Right atrium auricular region (tissue), 2 donors: ENCODE data around the gene SLC5A10. TPM values are rescaled to one million over a fixed set of nuclear protein-coding genes. Genes with fewer than 3 reads are reported as not detected.
A peak's percentile ranks its signal among the peaks of the same experiment; 100 is the strongest.
"Not testable (repeated sequence)": the region's sequence is repeated elsewhere in the genome, so short reads cannot be mapped to it uniquely, and the experiment has no call there.

Source experiments
- DNase-seq: peaks from one replicate; pipeline ENCODE4 v3.0.0-alpha.2; 2019; ENCODE audit warnings: low spot score
- H3K27ac ChIP-seq, 2 donors: fragments of 200-600 bp; sonication (generic); 1 replicate in 1 of 2; 2 replicates in 1 of 2; pipeline ENCODE4 v1.5.1; 2016 to 2019
- H3K27me3 ChIP-seq, 2 donors: fragments of 200-600 bp; sonication (generic); one replicate each; pipeline versions ENCODE4 v1.5.1 to v1.6.0; 2017 to 2019
- H3K36me3 ChIP-seq: fragments of 200-600 bp; sonication (generic); one replicate; pipeline ENCODE4 v1.5.1; 2016
- H3K4me1 ChIP-seq, 2 donors: fragments of 200-600 bp; sonication (generic); one replicate each; pipeline versions ENCODE4 v1.5.1 to v1.6.0; 2017 to 2019
- H3K4me3 ChIP-seq, 2 donors: fragments of 200-600 bp; sonication (generic); 1 replicate in 1 of 2; 2 replicates in 1 of 2; pipeline ENCODE4 v1.5.1; 2017 to 2019; ENCODE audit warnings: mild to moderate bottlenecking in 1 of 2, moderate library complexity in 1 of 2
- H3K9me3 ChIP-seq, 2 donors: fragments of 200-600 bp; sonication (generic); one replicate each; pipeline ENCODE4 v1.5.1; 2019
- CTCF ChIP-seq, 2 donors: fragments of 200-600 bp; sonication (generic); IDR thresholded peaks; one replicate each; pipeline ENCODE4 v1.5.1; 2019; ENCODE audit warnings: antibody characterized with exemption in 2 of 2
- total RNA-seq, 2 donors: library from RNA; depleted of rRNA; stranded (reverse); fragments of >200 nt; gene quantifications; one replicate each; pipeline ENCODE4 v1.1.0, GENCODE V29; 2016

Gene SLC5A10
- total RNA-seq, 2 donors from 2014 or later = 0.16 TPM; not detected in 1

GRCh38 chr17:19031729-19032128 is 79.8 kb downstream of the SLC5A10 start:
- peak overlapping the region; percentile 39 to 48 for H3K27ac ChIP-seq
- not testable (repeated sequence) for H3K9me3 ChIP-seq, H3K4me1 ChIP-seq, H3K27me3 ChIP-seq, DNase-seq, H3K4me3 ChIP-seq, H3K36me3 ChIP-seq
- TF ChIP-seq CTCF (IDR thresholded peaks at IDR 0.05) = peak in 1 of 2 donors; percentile 53

- not testable (repeated sequence) for H3K27me3 ChIP-seq, H3K9me3 ChIP-seq, H3K4me3 ChIP-seq, H3K36me3 ChIP-seq, DNase-seq, H3K4me1 ChIP-seq
- H3K27ac ChIP-seq = peak overlapping the region in 1 of 2 donors; percentile 48
Observed at GRCh38 chr17:19032377-19032988, 80.5 kb downstream of the SLC5A10 start.

- H3K27ac ChIP-seq, H3K4me3 ChIP-seq, H3K4me1 ChIP-seq, H3K36me3 ChIP-seq, H3K9me3 ChIP-seq, H3K27me3 ChIP-seq, DNase-seq: not testable (repeated sequence)
Observed at GRCh38 chr17:19036186-19036585, 84.2 kb downstream of the SLC5A10 start.

GRCh38 chr17:19037547-19037946 is 85.6 kb downstream of the SLC5A10 start:
- H3K4me1 ChIP-seq, H3K4me3 ChIP-seq, H3K9me3 ChIP-seq, H3K27me3 ChIP-seq, H3K27ac ChIP-seq, H3K36me3 ChIP-seq, DNase-seq: not testable (repeated sequence)

GRCh38 chr17:19038007-19038406 is 86.0 kb downstream of the SLC5A10 start:
- DNase-seq, H3K27me3 ChIP-seq, H3K4me1 ChIP-seq, H3K27ac ChIP-seq, H3K4me3 ChIP-seq, H3K9me3 ChIP-seq, H3K36me3 ChIP-seq: not testable (repeated sequence)

- not testable (repeated sequence) for H3K4me3 ChIP-seq, DNase-seq, H3K27ac ChIP-seq, H3K9me3 ChIP-seq, H3K27me3 ChIP-seq, H3K4me1 ChIP-seq, H3K36me3 ChIP-seq
Observed at GRCh38 chr17:19038730-19039129, 86.8 kb downstream of the SLC5A10 start.

GRCh38 chr17:19040350-19040749 is 88.4 kb downstream of the SLC5A10 start:
- not testable (repeated sequence) for H3K4me3 ChIP-seq, H3K4me1 ChIP-seq, DNase-seq, H3K27ac ChIP-seq, H3K9me3 ChIP-seq, H3K36me3 ChIP-seq, H3K27me3 ChIP-seq

- H3K4me1 ChIP-seq, H3K9me3 ChIP-seq, H3K36me3 ChIP-seq, DNase-seq, H3K27me3 ChIP-seq, H3K27ac ChIP-seq, H3K4me3 ChIP-seq: not testable (repeated sequence)
Observed at GRCh38 chr17:19041871-19042270, 89.9 kb downstream of the SLC5A10 start.

GRCh38 chr17:19042369-19042768 is 90.4 kb downstream of the SLC5A10 start:
- H3K9me3 ChIP-seq, H3K4me1 ChIP-seq, H3K4me3 ChIP-seq, DNase-seq, H3K27me3 ChIP-seq, H3K36me3 ChIP-seq, H3K27ac ChIP-seq: not testable (repeated sequence)

- not testable (repeated sequence) for H3K27ac ChIP-seq, H3K4me1 ChIP-seq, H3K27me3 ChIP-seq
Observed at GRCh38 chr17:19043032-19043431, 91.1 kb downstream of the SLC5A10 start.

GRCh38 chr17:19044643-19045042 is 92.7 kb downstream of the SLC5A10 start:
- H3K4me3 ChIP-seq, H3K4me1 ChIP-seq, DNase-seq, H3K27me3 ChIP-seq, H3K9me3 ChIP-seq, H3K27ac ChIP-seq, H3K36me3 ChIP-seq: not testable (repeated sequence)

More at GRCh38 chr17:19043032-19043431, 91.1 kb downstream of the SLC5A10 start:
- H3K4me3 ChIP-seq, H3K9me3 ChIP-seq, DNase-seq, H3K36me3 ChIP-seq: not testable (repeated sequence)

GRCh38 chr17:19046782-19047375 is 94.9 kb downstream of the SLC5A10 start, which contains the start of gene GRAP:
TSS of gene GRAP (minus strand) at chr17:19046957. CDS start at chr17:19046926, 31 bp downstream.
- not testable (repeated sequence) for H3K9me3 ChIP-seq, H3K4me1 ChIP-seq, H3K4me3 ChIP-seq, H3K27me3 ChIP-seq, H3K27ac ChIP-seq, DNase-seq, H3K36me3 ChIP-seq

- not testable (repeated sequence) for H3K27ac ChIP-seq, H3K4me3 ChIP-seq, H3K9me3 ChIP-seq, H3K27me3 ChIP-seq, H3K4me1 ChIP-seq, H3K36me3 ChIP-seq
- peak; percentile 40 for DNase-seq
Observed at GRCh38 chr17:19047510-19047909, 95.5 kb downstream of the SLC5A10 start.

GRCh38 chr17:19048826-19049225 is 96.9 kb downstream of the SLC5A10 start:
- H3K27ac ChIP-seq, H3K36me3 ChIP-seq, H3K27me3 ChIP-seq, DNase-seq, H3K4me3 ChIP-seq, H3K9me3 ChIP-seq, H3K4me1 ChIP-seq: not testable (repeated sequence)
